ENCODE data around the gene LRFN2. TPM values are rescaled to one million over a fixed set of nuclear protein-coding genes. Genes with fewer than 3 reads are reported as not detected.

Gene LRFN2
- total RNA-seq, 1 experiment from 2014 or later = not detected

- ATAC-seq (no peak), DNase-seq (no peak)
- Histone ChIP-seq H3K27me3 (ENCODE audit: low read length) (peaks cover 26% of the 10 kb centered on the region), H2AFZ (ENCODE audit: low read length) (no peak overlapping the region), H3K79me2 (ENCODE audit: low read length) (no peaks in the 10 kb centered on the region), H3K9me2 (replicated peaks; ENCODE audit: low read length) (no peaks in the 10 kb centered on the region), H3K27ac (ENCODE audit: low read length) (no peak overlapping the region), H3K36me3 (ENCODE audit: low read depth, low read length) (no peaks in the 10 kb centered on the region), H3F3A (ENCODE audit: low read length, unreplicated experiment) (no peaks in the 10 kb centered on the region), H3K9me3 (ENCODE audit: low read length) (no peaks in the 10 kb centered on the region), H4K20me1 (ENCODE audit: low read length) (no peaks in the 10 kb centered on the region), H3K4me2 (ENCODE audit: low read length) (no peak overlapping the region), H3K4me3 (ENCODE audit: low read length) (no peak overlapping the region), H3K4me1 (ENCODE audit: insufficient read depth, low read length) (no peaks in the 10 kb centered on the region), H3K9ac (ENCODE audit: low read length) (no peak overlapping the region)
- ChIA-PET CTCF (no interaction called here), POLR2A (ENCODE audit: unreplicated experiment) (no interaction called here)
- intact Hi-C loops (cut with micrococcal nuclease) = no loop called here
- BruUV-seq (replicated peaks) = no TSS peak
- TF ChIP-seq, protein P1, sequence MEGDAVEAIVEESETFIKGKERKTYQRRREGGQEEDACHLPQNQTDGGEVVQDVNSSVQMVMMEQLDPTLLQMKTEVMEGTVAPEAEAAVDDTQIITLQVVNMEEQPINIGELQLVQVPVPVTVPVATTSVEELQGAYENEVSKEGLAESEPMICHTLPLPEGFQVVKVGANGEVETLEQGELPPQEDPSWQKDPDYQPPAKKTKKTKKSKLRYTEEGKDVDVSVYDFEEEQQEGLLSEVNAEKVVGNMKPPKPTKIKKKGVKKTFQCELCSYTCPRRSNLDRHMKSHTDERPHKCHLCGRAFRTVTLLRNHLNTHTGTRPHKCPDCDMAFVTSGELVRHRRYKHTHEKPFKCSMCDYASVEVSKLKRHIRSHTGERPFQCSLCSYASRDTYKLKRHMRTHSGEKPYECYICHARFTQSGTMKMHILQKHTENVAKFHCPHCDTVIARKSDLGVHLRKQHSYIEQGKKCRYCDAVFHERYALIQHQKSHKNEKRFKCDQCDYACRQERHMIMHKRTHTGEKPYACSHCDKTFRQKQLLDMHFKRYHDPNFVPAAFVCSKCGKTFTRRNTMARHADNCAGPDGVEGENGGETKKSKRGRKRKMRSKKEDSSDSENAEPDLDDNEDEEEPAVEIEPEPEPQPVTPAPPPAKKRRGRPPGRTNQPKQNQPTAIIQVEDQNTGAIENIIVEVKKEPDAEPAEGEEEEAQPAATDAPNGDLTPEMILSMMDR (conservative IDR thresholded peaks at IDR 0.05; ENCODE audit: low read depth, low read length) = no peak
- no peak for TF ChIP-seq EZH2 (IDR thresholded peaks at IDR 0.05; ENCODE audit: low read length, unreplicated experiment)
- no peak for TF ChIP-seq EZH2phosphoT487 (IDR thresholded peaks at IDR 0.05; ENCODE audit: borderline replicate concordance, low read length)
These were observed 36.8 kb upstream of the LRFN2 start for GRCh38 chr6:40623932-40624331.

DNA sequence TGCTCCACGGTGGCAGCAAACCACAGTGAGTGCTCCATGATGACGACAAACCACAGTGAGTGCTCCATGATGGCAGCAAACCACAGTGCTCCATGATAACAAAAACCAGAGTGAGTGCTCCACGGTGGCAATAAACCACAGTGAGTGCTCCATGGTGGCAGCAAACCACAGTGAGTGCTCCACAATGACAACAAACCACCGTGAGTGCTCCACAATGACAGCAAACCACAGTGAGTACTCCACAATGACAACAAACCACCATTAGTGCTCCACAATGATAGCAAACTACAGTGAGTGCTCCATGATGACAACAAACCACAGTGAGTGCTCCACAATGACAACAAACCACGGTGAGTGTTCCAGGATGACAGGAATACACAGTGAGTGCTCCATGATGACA, 36.0 kb upstream of the LRFN2 start:
- Histone ChIP-seq H3K9me3 (ENCODE audit: low read length) (no peaks in the 10 kb centered on the region), H3F3A (ENCODE audit: low read length, unreplicated experiment) (no peaks in the 10 kb centered on the region), H3K79me2 (ENCODE audit: low read length) (no peaks in the 10 kb centered on the region), H3K9ac (ENCODE audit: low read length) (no peak overlapping the region), H3K27me3 (ENCODE audit: low read length) (peaks cover 32% of the 10 kb centered on the region), H3K27ac (ENCODE audit: low read length) (no peak overlapping the region), H3K36me3 (ENCODE audit: low read depth, low read length) (no peaks in the 10 kb centered on the region), H4K20me1 (ENCODE audit: low read length) (no peaks in the 10 kb centered on the region), H3K4me2 (ENCODE audit: low read length) (no peak overlapping the region), H3K4me1 (ENCODE audit: insufficient read depth, low read length) (no peaks in the 10 kb centered on the region), H3K4me3 (ENCODE audit: low read length) (no peak overlapping the region), H2AFZ (ENCODE audit: low read length) (no peak overlapping the region), H3K9me2 (replicated peaks; ENCODE audit: low read length) (no peaks in the 10 kb centered on the region)
- ATAC-seq (no peak), DNase-seq (no peak)
- ChIA-PET CTCF (no interaction called here), POLR2A (ENCODE audit: unreplicated experiment) (no interaction called here)
- no TSS peak for BruUV-seq (replicated peaks)
- intact Hi-C loops (cut with micrococcal nuclease) = no loop called here
- no peak for TF ChIP-seq EZH2 (IDR thresholded peaks at IDR 0.05; ENCODE audit: low read length, unreplicated experiment)
- TF ChIP-seq, protein P1 (conservative IDR thresholded peaks at IDR 0.05; ENCODE audit: low read depth, low read length) = no peak
- TF ChIP-seq EZH2phosphoT487 (IDR thresholded peaks at IDR 0.05; ENCODE audit: borderline replicate concordance, low read length) = no peak

DNA sequence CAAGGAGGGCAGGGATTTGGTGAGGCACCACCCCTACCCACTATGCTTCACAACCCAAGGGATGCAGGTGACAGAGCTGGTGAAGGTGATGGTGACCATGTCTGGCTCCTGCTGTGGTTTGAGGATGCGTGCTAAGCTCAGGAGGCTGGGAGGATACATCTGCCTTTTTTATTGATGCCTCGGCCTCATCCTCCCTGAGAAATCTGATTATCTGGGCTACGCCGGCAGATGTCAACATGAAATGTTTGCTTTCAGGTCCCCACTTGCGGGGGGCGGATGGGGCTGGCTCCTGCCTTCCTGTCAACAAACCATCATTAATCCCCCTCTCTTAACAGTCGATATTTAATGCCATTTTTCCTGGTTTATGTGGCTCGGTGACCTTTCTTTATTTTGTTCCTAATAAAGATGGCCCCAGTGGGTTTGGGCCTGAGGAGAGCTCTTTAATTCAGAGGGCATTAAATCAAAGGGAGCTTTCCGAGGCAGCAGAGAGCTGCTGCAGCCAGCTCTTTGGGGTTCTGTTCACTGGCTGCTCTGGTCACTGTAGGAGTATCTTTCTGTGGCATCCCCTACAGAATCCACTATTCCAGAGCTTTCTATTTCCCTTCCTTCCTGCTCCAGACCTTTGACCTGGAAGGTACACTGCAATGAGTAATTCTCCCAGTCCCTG, 33.5 kb upstream of the LRFN2 start:
- ChIA-PET CTCF (no interaction called here), POLR2A (ENCODE audit: unreplicated experiment) (no interaction called here)
- no peaks in the 10 kb centered on the region for H4K20me1 ChIP-seq (ENCODE audit: low read length)
- TF ChIP-seq EZH2 (IDR thresholded peaks at IDR 0.05; ENCODE audit: low read length, unreplicated experiment) (no peak), EZH2phosphoT487 (IDR thresholded peaks at IDR 0.05; ENCODE audit: borderline replicate concordance, low read length) (no peak)
- TF ChIP-seq, protein P1 (conservative IDR thresholded peaks at IDR 0.05; ENCODE audit: low read depth, low read length) = no peak
- no peak overlapping the region for H3K4me2 ChIP-seq (ENCODE audit: low read length)
- no peaks in the 10 kb centered on the region for H3K4me1 ChIP-seq (ENCODE audit: insufficient read depth, low read length)
- H2AFZ ChIP-seq (ENCODE audit: low read length) = no peak overlapping the region
- H3K79me2 ChIP-seq (ENCODE audit: low read length) = no peaks in the 10 kb centered on the region
- H3K36me3 ChIP-seq (ENCODE audit: low read depth, low read length) = no peaks in the 10 kb centered on the region
- no peaks in the 10 kb centered on the region for H3F3A ChIP-seq (ENCODE audit: low read length, unreplicated experiment)
- no peak overlapping the region for H3K9ac ChIP-seq (ENCODE audit: low read length)
- H3K9me2 ChIP-seq (replicated peaks; ENCODE audit: low read length) = no peaks in the 10 kb centered on the region
- DNase-seq (no peak), ATAC-seq (no peak)
- H3K4me3 ChIP-seq (ENCODE audit: low read length) = no peak overlapping the region
- intact Hi-C loops (cut with micrococcal nuclease) = no loop called here
- no peak overlapping the region for H3K27ac ChIP-seq (ENCODE audit: low read length)
- H3K9me3 ChIP-seq (ENCODE audit: low read length) = no peaks in the 10 kb centered on the region
- peaks cover 42% of the 10 kb centered on the region for H3K27me3 ChIP-seq (ENCODE audit: low read length)
- no TSS peak for BruUV-seq (replicated peaks)
